ENCODE results near the gene PFDN1.

PFDN1 gene

GRCh38 chr5:140255460-140256157 lies 47.3 kb downstream of the PFDN1 start:
- no peak for DNase-seq

- no peak for DNase-seq
Measured at GRCh38 chr5:140253985-140254384, 48.9 kb downstream of the PFDN1 start.

DNA sequence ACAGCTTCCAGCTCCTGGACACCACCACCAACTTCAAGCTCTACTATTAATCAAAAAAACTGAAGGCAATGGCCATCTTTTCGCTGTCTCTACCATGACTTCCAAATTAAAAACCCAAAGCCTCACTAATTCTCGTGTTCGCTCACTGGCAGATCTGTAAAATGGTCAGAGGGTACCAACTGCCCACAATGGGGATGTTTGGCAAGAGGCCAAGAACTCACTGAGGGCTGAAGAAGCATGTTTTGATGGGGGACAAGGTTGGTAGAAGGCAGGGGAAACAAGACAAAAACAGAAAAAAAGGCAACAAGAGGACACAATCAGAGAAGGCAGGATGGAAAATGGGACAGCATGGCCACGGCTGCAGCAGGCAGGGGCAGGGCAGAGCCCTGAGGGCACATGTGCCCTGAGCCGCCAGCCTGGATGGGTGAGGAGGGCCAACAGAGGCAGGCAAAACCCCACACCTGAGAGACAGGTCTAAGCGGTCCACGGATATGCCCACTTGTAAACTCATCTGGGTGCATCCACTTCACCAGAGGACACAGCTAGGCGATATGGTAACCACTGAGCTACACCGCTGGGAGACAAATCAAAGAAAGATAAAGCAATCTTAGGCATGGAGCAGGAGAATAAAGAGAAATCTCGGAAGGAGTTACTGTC lies 50.3 kb downstream of the PFDN1 start:
- no peak for DNase-seq

GRCh38 chr5:140251527-140251973 lies 51.4 kb downstream of the PFDN1 start:
- DNase-seq, result no peak

DNA sequence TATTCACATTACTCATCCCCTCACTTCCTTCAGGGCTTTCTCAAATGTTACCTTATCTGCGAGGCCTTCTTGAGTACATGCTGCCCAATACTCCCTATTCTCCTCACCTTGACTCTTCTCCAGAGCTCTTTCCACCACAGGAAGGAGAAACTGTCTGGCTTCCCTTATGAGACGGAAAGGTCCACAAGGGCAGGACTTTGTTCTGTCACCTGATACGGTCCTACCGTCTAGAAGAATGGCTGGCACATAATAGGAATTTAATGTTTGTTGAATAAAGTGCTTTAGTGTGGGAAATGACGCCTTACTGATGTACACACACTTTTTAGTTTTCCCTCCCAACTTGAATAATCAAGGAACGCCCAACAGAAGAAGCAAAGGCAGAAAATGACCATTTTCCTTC lies 52.5 kb downstream of the PFDN1 start:
- DNase-seq, result no peak

DNA sequence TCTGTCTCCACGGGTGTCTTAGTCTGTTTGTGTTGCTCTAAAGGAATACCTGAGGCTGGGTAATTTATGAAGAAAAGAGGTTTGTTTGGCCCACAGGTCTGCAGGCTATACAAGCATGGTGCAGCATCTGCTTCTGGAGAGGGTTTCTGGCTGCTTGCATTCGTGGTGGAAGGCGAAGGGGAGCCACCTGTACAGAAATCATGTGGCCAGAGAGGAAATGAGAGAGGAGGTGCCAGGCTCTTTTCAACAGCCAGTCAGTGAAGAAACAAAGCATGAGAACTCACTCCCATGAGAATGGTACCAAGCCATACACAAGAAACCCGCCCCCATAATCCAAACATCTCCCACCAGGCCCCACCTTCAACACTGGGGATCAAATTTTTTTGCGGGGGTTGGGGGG lies 53.4 kb downstream of the PFDN1 start:
- DNase-seq, result no peak

- no peak for DNase-seq
Measured at GRCh38 chr5:140248414-140248813, 54.5 kb downstream of the PFDN1 start.

GRCh38 chr5:140246378-140247122 lies 56.4 kb downstream of the PFDN1 start:
- DNase-seq, result no peak

- no peak for DNase-seq
Measured at GRCh38 chr5:140245926-140246325, 57.0 kb downstream of the PFDN1 start.

- no peak for DNase-seq
Measured at GRCh38 chr5:140245341-140245740, 57.6 kb downstream of the PFDN1 start.

- peak; percentile 11 for DNase-seq
Measured at GRCh38 chr5:140244525-140245025, 58.3 kb downstream of the PFDN1 start.

DNA sequence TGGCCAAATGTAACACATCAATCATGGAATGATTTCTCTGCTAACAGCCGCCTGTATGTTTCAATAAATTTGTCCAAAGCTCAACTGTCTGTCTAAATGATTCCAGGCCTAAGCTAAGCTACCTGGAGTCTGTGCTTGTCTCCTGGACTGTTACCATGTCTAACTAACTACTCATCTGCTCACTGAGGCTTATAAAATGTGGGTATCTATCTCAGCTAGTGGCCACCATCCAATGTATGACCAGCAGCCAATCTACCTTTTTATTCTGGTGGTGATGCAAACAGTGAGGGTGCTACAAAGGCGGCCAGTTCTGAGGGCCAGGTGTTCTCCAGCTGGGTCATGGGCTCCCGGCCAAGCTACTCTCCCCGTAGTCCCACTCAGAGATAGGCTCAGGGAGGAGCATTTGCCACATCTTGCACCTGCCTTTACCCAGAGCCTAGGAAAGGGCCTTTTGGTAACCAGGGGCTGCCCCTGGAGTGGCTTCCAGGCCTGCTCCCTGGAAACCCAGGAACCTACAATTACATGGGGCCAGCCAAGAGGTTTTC lies 59.1 kb downstream of the PFDN1 start:
- DNase-seq, result peak; percentile 77

GRCh38 chr5:140242890-140243585 lies 59.9 kb downstream of the PFDN1 start:
- no peak for DNase-seq

DNA sequence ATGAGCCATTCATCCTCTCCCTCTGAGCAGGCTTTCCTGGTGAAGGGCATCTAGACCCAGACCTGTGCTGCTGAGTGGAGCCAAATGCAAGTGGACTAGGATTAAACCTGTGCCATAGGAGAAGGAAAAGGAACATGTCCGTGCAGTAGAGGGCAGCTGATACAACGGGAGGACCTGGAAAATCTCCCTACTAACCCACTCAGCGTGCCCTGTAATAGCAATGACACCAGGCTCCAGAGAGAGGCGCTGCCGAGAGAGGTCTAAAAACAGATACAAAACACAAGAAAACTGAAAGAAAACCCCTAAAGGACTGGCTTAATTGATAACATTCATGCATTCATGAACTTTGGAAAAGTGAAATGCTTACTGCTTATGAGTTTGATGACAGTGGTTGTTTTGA lies 60.8 kb downstream of the PFDN1 start:
- no peak for DNase-seq

GRCh38 chr5:140240987-140241706 lies 61.8 kb downstream of the PFDN1 start:
- peak; percentile 21 for DNase-seq

- DNase-seq, result no peak
Measured at GRCh38 chr5:140239939-140240700, 62.8 kb downstream of the PFDN1 start.

- DNase-seq, result no peak
Measured at GRCh38 chr5:140239461-140239860, 63.4 kb downstream of the PFDN1 start.

DNA sequence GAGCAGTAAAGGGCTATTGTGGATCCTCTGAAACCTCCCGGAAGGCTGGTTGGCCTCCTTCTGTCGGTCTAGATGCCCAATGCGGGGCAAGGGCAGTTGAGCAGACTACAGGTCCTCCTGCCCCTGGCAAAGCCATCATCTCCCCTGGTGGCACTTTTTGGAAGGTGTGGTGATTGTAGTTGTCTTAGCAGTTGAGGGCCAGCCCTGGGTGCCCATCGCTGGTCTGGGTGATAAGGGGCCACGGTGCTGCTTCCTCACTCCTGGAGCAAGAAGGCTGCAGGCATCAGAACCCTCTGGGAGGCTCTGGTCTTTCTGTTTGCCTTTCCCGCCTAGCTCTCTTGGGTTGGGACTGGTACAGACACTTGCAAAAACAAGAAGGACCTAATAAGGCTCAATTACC lies 64.1 kb downstream of the PFDN1 start:
- DNase-seq, result no peak

GRCh38 chr5:140236891-140237598 lies 65.9 kb downstream of the PFDN1 start:
- no peak for DNase-seq

GRCh38 chr5:140235791-140236551 lies 66.9 kb downstream of the PFDN1 start:
- no peak for DNase-seq

All from NCI-H2081 treated with DMSO at 0.1 percent for 48 hours (cell line).